Right ventricle myocardium inferior (tissue), 1 donor: ENCODE data around the gene TPRX1. TPM values are rescaled to one million over a fixed set of nuclear protein-coding genes. Genes with fewer than 3 reads are reported as not detected.
"Not testable (repeated sequence)": the region's sequence is repeated elsewhere in the genome, so short reads cannot be mapped to it uniquely, and the experiment has no call there.

ENCODE experiments used
- ATAC-seq: fragments of 200-7000 bp; cut with Tn5 transposase; one replicate; pipeline ENCODE4 v1.9.1; 2020; ENCODE audit warnings: mild to moderate bottlenecking, moderate library complexity
- DNase-seq: peaks from one replicate; pipeline ENCODE4 v3.0.0; 2021; ENCODE audit errors: missing footprints
- intact Hi-C: fragments of 100-400 bp; cut with DNase I; formaldehyde crosslinking; loops from one replicate; pipeline ENCODE4 v1.11.0; 2022
- total RNA-seq: library from RNA; stranded (reverse); fragmentation: NEBNext Ultra II Directional; extraction: Animal tissue kit (Norgen Biotek cat#: 25700); gene quantifications from one replicate; pipeline ENCODE4 v1.2.1, GENCODE V29; 2021
- donor health status: DM: no; HTN: yes; CAD: no; lungs with severe emphysema.

Gene TPRX1
- total RNA-seq, 1 donor from 2014 or later, result not detected

- no peak for DNase-seq
- intact Hi-C loops, result no loop called here
- ATAC-seq, result no peak
Observed at GRCh38 chr19:47805313-47805712, 962 bp upstream of the TPRX1 start.

- not testable (repeated sequence) for DNase-seq, ATAC-seq
Observed at GRCh38 chr19:47803671-47804070, 680 bp downstream of the TPRX1 start.

GRCh38 chr19:47803148-47803547 is 1.2 kb downstream of the TPRX1 start:
- ATAC-seq, DNase-seq, intact Hi-C loops: not testable (repeated sequence)

More at GRCh38 chr19:47803671-47804070, 680 bp downstream of the TPRX1 start:
- intact Hi-C loops, result not testable (repeated sequence)

GRCh38 chr19:47802521-47803043 is 1.8 kb downstream of the TPRX1 start:
- intact Hi-C loops, result no loop called here
- no peak for ATAC-seq
- DNase-seq, result no peak

GRCh38 chr19:47801270-47801669 is 3.1 kb downstream of the TPRX1 start:
- ATAC-seq, result no peak
- intact Hi-C loops, result no loop called here
- DNase-seq, result no peak

- ATAC-seq, result no peak
- no peak for DNase-seq
- intact Hi-C loops, result no loop called here
Observed at GRCh38 chr19:47798904-47799266, 5.5 kb downstream of the TPRX1 start.

GRCh38 chr19:47797996-47798903 is 6.1 kb downstream of the TPRX1 start:
- DNase-seq, result no peak
- intact Hi-C loops, result no loop called here
- no peak for ATAC-seq

GRCh38 chr19:47796785-47797184 is 7.6 kb downstream of the TPRX1 start:
- ATAC-seq, result no peak
- intact Hi-C loops, result no loop called here
- DNase-seq, result no peak

GRCh38 chr19:47794526-47794925 is 9.8 kb downstream of the TPRX1 start:
- intact Hi-C loops, result no loop called here
- ATAC-seq (no peak), DNase-seq (no peak)

GRCh38 chr19:47792616-47793015 is 11.7 kb downstream of the TPRX1 start:
- ATAC-seq, result no peak
- intact Hi-C loops, result no loop called here
- DNase-seq, result no peak

GRCh38 chr19:47790398-47790814 is 13.9 kb downstream of the TPRX1 start:
- intact Hi-C loops, result no loop called here
- ATAC-seq (peak; percentile 69), DNase-seq (peak; percentile 89)

- intact Hi-C loops, result loop anchor here (2.0 kb wide), 1 partner anchor 77 kb away; the partner anchor contains the start of gene EHD2
- not testable (repeated sequence) for DNase-seq, ATAC-seq
Observed at GRCh38 chr19:47789811-47790210, 14.5 kb downstream of the TPRX1 start.

- DNase-seq, ATAC-seq, intact Hi-C loops: not testable (repeated sequence)
Observed at GRCh38 chr19:47787307-47787706, 17.0 kb downstream of the TPRX1 start.

GRCh38 chr19:47786566-47786965 is 17.8 kb downstream of the TPRX1 start:
- intact Hi-C loops, result no loop called here
- DNase-seq, result no peak
- ATAC-seq, result no peak

GRCh38 chr19:47781590-47782262 is 22.6 kb downstream of the TPRX1 start:
- ATAC-seq, result no peak
- intact Hi-C loops, result loop anchor here (5.0 kb wide), 1 partner anchor 34 kb away; the partner anchor contains the start of gene NOP53
- DNase-seq, result no peak

- intact Hi-C loops, result loop anchor here (5.0 kb wide), 1 partner anchor 33 kb away; the partner anchor contains the start of gene NOP53
- ATAC-seq (no peak), DNase-seq (no peak)
Observed at GRCh38 chr19:47780215-47780551, 24.2 kb downstream of the TPRX1 start.

- DNase-seq (no peak), ATAC-seq (peak; percentile 73)
- intact Hi-C loops, result loop anchor here (5.0 kb wide), 1 partner anchor 32 kb away; the partner anchor contains the start of gene NOP53
Observed at GRCh38 chr19:47779524-47780214, 24.7 kb downstream of the TPRX1 start.

GRCh38 chr19:47778954-47779351 is 25.4 kb downstream of the TPRX1 start:
- DNase-seq (no peak), ATAC-seq (peak; percentile 36)
- intact Hi-C loops, result no loop called here
